T-cell (primary cell): ENCODE data around the gene PDCD4. TPM values are rescaled to one million over a fixed set of nuclear protein-coding genes. Genes with fewer than 3 reads are reported as not detected.
A peak's percentile ranks its signal among the peaks of the same experiment; 100 is the strongest.

ENCODE experiments used
- ATAC-seq, 4 experiments: fragments of 200-7000 bp in 3 of 4; fragments of 150-1000 bp in 1 of 4; cut with Tn5 transposase; replicated peaks in 1 of 4; 1 replicate in 3 of 4; 2 replicates in 1 of 4; pipeline ENCODE4 v1.10.0; 2021; ENCODE audit warnings: moderate library complexity in 3 of 4, mild to moderate bottlenecking in 2 of 4, moderate number of reproducible peaks in 1 of 4
- CTCF ChIA-PET, 2 donors: fragments of 300-600 bp; sonication (Branson Sonifier 250); formaldehyde crosslinking; loops; one replicate each; lab custom pipeline; 2022; ENCODE audit warnings: antibody characterized with exemption in 2 of 2; lab: Charles Lee
- POLR2A ChIA-PET, 2 donors: fragments of 300-600 bp; sonication (Branson Sonifier 250); formaldehyde crosslinking; loops; one replicate each; lab custom pipeline; 2022; ENCODE audit warnings: antibody characterized with exemption in 2 of 2; lab: Charles Lee
- DNase-seq, 35 experiments: peaks; one replicate each; pipeline versions ENCODE4 v3.0.0 to v3.0.0-alpha.2; 2013 to 2023
- H3K27ac ChIP-seq: one replicate; pipeline ENCODE4 v1.5.1; 2013; ENCODE audit warnings: low read length
- H3K27me3 ChIP-seq, 2 experiments: replicated peaks in 1 of 2; 1 replicate in 1 of 2; 2 replicates in 1 of 2; pipeline versions ENCODE4 v1.6.1 to v1.7.0; 2013; ENCODE audit warnings: low read length in 1 of 2, mixed read lengths in 1 of 2; ENCODE audit not compliant: control insufficient read depth in 2 of 2, insufficient read depth in 2 of 2; ENCODE audit errors: extremely low read depth in 1 of 2
- H3K36me3 ChIP-seq, 2 donors: 1 replicate in 1 of 2; 2 replicates in 1 of 2; pipeline versions ENCODE4 v1.6.1 to v1.7.0; 2013; ENCODE audit warnings: low read length in 1 of 2; ENCODE audit not compliant: control insufficient read depth in 2 of 2, insufficient read depth in 1 of 2; ENCODE audit errors: extremely low read depth in 1 of 2
- H3K4me1 ChIP-seq, 2 experiments: 1 replicate in 1 of 2; 2 replicates in 1 of 2; pipeline versions ENCODE4 v1.6.1 to v1.7.0; 2013; ENCODE audit warnings: low read length in 2 of 2, mixed read lengths in 1 of 2; ENCODE audit not compliant: insufficient read depth in 2 of 2, control insufficient read depth in 1 of 2; ENCODE audit errors: extremely low read depth in 1 of 2
- H3K4me3 ChIP-seq, 2 donors: 1 replicate in 1 of 2; 2 replicates in 1 of 2; pipeline versions ENCODE4 v1.5.1 to v1.7.0; 2013; ENCODE audit warnings: mild to moderate bottlenecking in 2 of 2, low read length in 1 of 2, moderate library complexity in 1 of 2; ENCODE audit not compliant: control insufficient read depth in 1 of 2; ENCODE audit errors: extremely low read depth in 1 of 2
- H3K9me3 ChIP-seq: 2 replicates; pipeline ENCODE4 v1.7.0; 2013
- H3K27ac Mint-ChIP-seq, 2 donors: one replicate each; pipeline ENCODE4 v1.8.0; 2020 to 2021; ENCODE audit warnings: mild to moderate bottlenecking in 2 of 2, mixed read lengths in 2 of 2
- H3K27me3 Mint-ChIP-seq, 2 donors: one replicate each; pipeline ENCODE4 v1.8.0; 2021 to 2022; ENCODE audit warnings: mixed read lengths in 2 of 2
- H3K36me3 Mint-ChIP-seq: one replicate; pipeline ENCODE4 v1.8.0; 2021; ENCODE audit warnings: mixed read lengths
- H3K4me1 Mint-ChIP-seq, 3 donors: one replicate each; pipeline ENCODE4 v1.8.0; 2020 to 2022; ENCODE audit warnings: mixed read lengths in 3 of 3, mild to moderate bottlenecking in 1 of 3
- H3K4me3 Mint-ChIP-seq, 3 donors: one replicate each; pipeline ENCODE4 v1.8.0; 2020 to 2022; ENCODE audit warnings: mild to moderate bottlenecking in 3 of 3, mixed read lengths in 3 of 3, moderate library complexity in 3 of 3
- H3K9me3 Mint-ChIP-seq, 3 donors: one replicate each; pipeline ENCODE4 v1.8.0; 2020 to 2022; ENCODE audit warnings: mixed read lengths in 3 of 3
- WGBS: methylation state at CpG from one replicate; pipeline ENCODE4 v1.1.5; 2013; ENCODE audit warnings: missing lambda C conversion rate; ENCODE audit not compliant: insufficient coverage; 5-methylcytosine and 5-hydroxymethylcytosine counted together
- total RNA-seq, 35 experiments: library from RNA in 6 of 35; stranded (reverse) in 6 of 35; fragments of 120-200 nt in 1 of 35; gene quantifications; one replicate each; pipeline versions ENCODE4 v1.2.1 to v1.2.4 and lab custom pipeline; 2013 to 2026

The PDCD4 gene
- total RNA-seq, 5 donors from 2014 or later (not counting 1 experiment from before 2014, with no cell fraction given) = 239 to 335 (median 309) TPM

DNA sequence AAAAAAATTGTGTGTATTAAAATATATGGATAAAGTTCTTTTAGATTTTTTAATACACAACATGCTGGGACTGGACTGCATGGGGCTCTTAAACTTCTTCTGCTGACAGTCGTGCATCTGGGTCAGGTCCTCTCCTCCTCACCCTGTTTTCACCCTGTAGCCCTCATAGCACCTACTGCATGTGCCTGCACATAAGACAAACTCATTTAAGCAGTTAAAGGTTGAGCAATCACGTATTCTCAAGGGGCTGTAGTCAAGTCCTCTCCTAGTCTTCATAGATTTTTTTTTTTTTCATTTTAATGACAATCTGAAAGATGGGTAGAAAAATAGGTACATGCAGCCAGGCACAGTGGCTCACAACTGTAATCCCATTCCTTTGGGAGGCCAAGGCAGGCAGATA lies 23.6 kb upstream of the PDCD4 start:
- H3K27ac ChIP-seq = no peak overlapping the region
- Mint-ChIP-seq H3K4me3 (no peak overlapping the region), H3K27ac (no peak overlapping the region), H3K27me3 (no peaks in the 10 kb centered on the region), H3K9me3 (peaks cover 0 to 4% (median 0%) of the 10 kb centered on the region in 3 donors), H3K36me3 (no peaks in the 10 kb centered on the region), H3K4me1 (peaks cover 77 to 91% (median 89%) of the 10 kb centered on the region in 3 donors)
- H3K36me3 ChIP-seq = no peaks in the 10 kb centered on the region
- no peak for ATAC-seq
- H3K4me1 ChIP-seq = peaks cover 31 to 80% of the 10 kb centered on the region in 2 experiments
- H3K4me3 ChIP-seq = no peak overlapping the region
- no peak for DNase-seq
- POLR2A ChIA-PET = interaction anchor here in 1 of 2 donors (0.6 kb wide), 1 partner anchor 41 kb away, joined by 3 read pairs; no protein-coding TSS in a partner anchor
- H3K27me3 ChIP-seq = no peaks in the 10 kb centered on the region
- CTCF ChIA-PET = no interaction called here
- H3K9me3 ChIP-seq = no peaks in the 10 kb centered on the region
- 80% methylated on average over 1 of the region's 2 CpGs for WGBS

DNA sequence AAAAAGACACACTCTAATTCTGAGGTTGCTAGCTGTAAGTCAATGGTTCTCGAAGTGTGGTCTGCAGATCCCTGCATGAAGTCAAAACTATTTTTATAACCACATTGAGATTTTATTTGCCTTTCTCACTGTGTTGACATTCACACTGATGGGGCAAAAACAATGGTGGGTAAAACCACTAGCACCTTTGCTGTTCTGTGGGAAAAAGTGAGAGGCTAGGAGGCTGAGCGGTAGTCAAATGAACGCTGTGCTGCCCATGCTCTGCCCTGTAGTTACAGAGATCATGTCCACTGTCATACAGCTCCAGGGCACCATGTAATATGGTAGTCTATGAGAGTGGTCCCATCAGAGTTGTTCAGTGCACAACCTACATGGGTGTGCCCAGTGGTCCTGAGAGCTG lies 21.6 kb upstream of the PDCD4 start:
- Mint-ChIP-seq H3K4me1 (peaks cover 80 to 91% (median 90%) of the 10 kb centered on the region in 3 donors), H3K27ac (peak overlapping the region; percentile 72 to 84), H3K36me3 (no peaks in the 10 kb centered on the region), H3K27me3 (no peaks in the 10 kb centered on the region), H3K4me3 (peak overlapping the region in 1 of 3 donors; percentile 67), H3K9me3 (peaks cover 0 to 4% (median 0%) of the 10 kb centered on the region in 3 donors)
- peak in 3 of 4 experiments; percentile 25 to 40 (median 37) for ATAC-seq
- Histone ChIP-seq H3K4me3 (no peak overlapping the region), H3K27me3 (no peaks in the 10 kb centered on the region), H3K36me3 (no peaks in the 10 kb centered on the region), H3K27ac (peak overlapping the region; percentile 15), H3K4me1 (peaks cover 35 to 71% of the 10 kb centered on the region in 2 experiments), H3K9me3 (no peaks in the 10 kb centered on the region)
- ChIA-PET POLR2A (interaction anchor here in 1 of 2 donors (1.2 to 1.5 kb wide), 2 partner anchors 21 to 27 kb away, joined by 4 to 5 read pairs; no protein-coding TSS in a partner anchor), CTCF (no interaction called here)
- DNase-seq = peak in 4 of 35 experiments; percentile 19 to 60 (median 26)
- 33% methylated on average over 2 of the region's 3 CpGs for WGBS

DNA sequence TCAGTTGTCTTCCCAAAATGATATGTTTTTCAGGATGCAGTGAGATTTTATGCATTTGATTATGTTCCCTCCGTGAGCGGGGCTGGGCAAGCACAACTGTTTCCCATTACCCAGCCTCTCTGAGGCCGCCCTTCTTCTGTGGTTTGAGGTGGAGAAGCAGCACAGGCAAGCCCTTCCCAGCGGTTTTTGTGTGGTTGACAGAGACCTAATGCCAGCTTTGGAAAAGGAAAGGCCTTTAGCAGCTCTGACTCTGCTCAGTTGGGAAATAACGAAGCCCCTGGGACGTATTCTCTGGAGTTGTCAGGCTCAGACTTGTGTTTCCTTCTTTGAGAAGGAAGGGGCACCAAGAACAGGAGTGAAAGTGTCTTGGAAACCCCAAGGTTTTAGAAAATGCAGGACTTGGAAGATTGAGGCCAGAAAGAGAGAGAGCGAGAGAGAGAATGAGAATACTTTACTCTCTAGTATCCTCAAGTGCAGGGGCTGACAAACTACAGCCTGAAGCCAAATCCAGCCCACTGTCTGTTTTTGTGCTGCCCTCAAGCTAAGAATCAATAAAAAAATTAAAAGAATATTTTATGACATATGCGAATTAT lies 20.6 kb upstream of the PDCD4 start:
- ATAC-seq = peak in 3 of 4 experiments; percentile 40 to 71 (median 69)
- Histone ChIP-seq H3K36me3 (no peaks in the 10 kb centered on the region), H3K27me3 (no peaks in the 10 kb centered on the region), H3K9me3 (no peaks in the 10 kb centered on the region), H3K4me3 (peak overlapping the region in 1 of 2 donors; percentile 5), H3K4me1 (peaks cover 35 to 68% of the 10 kb centered on the region in 2 experiments), H3K27ac (no peak overlapping the region)
- peaks cover 82 to 91% (median 91%) of the 10 kb centered on the region in 3 donors for H3K4me1 Mint-ChIP-seq
- H3K9me3 Mint-ChIP-seq = peaks cover 0 to 4% (median 0%) of the 10 kb centered on the region in 3 donors
- H3K36me3 Mint-ChIP-seq = no peaks in the 10 kb centered on the region
- DNase-seq = peak in 4 of 35 experiments; percentile 33 to 50 (median 40)
- POLR2A ChIA-PET = interaction anchor here in 1 of 2 donors (1.2 to 1.5 kb wide), 2 partner anchors 20 to 26 kb away, joined by 4 to 5 read pairs; no protein-coding TSS in a partner anchor
- H3K27ac Mint-ChIP-seq = peak overlapping the region; percentile 84
- 16% methylated on average over 4 of the region's 8 CpGs for WGBS
- CTCF ChIA-PET = no interaction called here
- no peaks in the 10 kb centered on the region for H3K27me3 Mint-ChIP-seq
- H3K4me3 Mint-ChIP-seq = peak overlapping the region; percentile 50 to 67 (median 51)

DNA sequence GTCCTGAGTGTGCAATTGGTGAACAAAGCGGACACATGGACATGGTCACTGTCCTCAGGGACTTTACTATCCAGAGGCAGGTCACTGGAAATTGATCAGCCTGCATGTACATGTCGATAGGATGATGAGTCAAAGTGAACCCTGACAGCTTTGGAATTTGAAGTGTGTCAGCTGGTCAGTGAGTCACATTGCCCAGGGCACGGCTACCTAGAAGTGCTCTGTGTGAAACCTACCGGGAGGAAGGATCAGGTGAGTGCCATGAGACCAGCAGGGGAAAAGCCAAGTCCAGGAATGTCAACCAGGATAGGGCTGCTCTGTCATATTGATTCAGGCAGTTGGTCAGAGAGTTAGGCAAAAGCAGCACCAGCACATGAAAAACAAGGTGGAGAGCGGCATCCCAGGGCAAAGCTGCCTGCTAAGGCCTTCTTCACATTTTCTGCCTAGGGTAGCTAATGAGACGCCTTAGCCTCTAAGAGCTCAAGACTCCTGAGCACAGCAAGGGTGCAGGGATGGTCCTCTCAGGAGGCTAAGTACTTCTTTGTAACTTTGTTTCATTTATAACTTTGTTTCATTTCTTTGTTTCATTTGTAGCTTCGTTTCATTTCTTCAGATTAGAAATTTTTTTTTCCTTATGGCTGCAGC lies 19.4 kb upstream of the PDCD4 start:
- peak overlapping the region; percentile 67 to 80 for H3K27ac Mint-ChIP-seq
- WGBS = 73% methylated on average over 6 of the region's 7 CpGs
- DNase-seq = no peak
- peak in 1 of 4 experiments; percentile 26 for ATAC-seq
- H3K4me3 Mint-ChIP-seq = peak overlapping the region; percentile 3 to 63 (median 59)
- Histone ChIP-seq H3K27me3 (no peaks in the 10 kb centered on the region), H3K9me3 (no peaks in the 10 kb centered on the region), H3K4me1 (peaks cover 38 to 60% of the 10 kb centered on the region in 2 experiments), H3K4me3 (no peak overlapping the region), H3K27ac (peak overlapping the region; percentile 11), H3K36me3 (no peaks in the 10 kb centered on the region)
- ChIA-PET POLR2A (interaction anchor here in 1 of 2 donors (0.9 kb wide), 1 partner anchor 9 kb away, joined by 3 read pairs; no protein-coding TSS in a partner anchor), CTCF (interaction anchor here (0.7 to 1.6 kb wide), 5 partner anchors 12 to 547 kb away, joined by 3 to 7 read pairs (median 3); partner anchors contain the start of gene SMNDC1 (in 1 of the 2))
- no peaks in the 10 kb centered on the region for H3K36me3 Mint-ChIP-seq
- H3K9me3 Mint-ChIP-seq = peaks cover 0 to 4% (median 0%) of the 10 kb centered on the region in 3 donors
- peaks cover 76 to 84% (median 83%) of the 10 kb centered on the region in 3 donors for H3K4me1 Mint-ChIP-seq
- H3K27me3 Mint-ChIP-seq = no peaks in the 10 kb centered on the region

DNA sequence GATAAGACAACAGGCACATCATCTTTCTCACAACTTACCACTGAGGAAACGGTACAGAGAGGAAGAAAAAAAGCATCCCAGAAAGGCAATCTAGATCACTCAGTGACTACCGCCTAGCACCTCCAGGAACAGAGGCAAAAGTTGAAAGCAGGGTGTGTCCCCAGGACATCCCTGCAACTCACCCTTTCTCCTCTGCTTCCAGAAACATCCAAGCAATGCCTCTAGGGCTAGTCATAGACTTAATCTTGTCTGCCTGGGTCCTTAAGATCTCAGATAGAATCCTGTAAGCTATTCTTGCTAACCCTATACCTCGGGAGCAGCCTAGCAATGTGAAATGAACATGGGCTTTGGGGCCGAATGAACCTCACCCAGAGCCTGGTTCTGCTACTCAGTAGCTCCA lies 18.8 kb upstream of the PDCD4 start:
- WGBS = 77% methylated on average over 3 of the region's 4 CpGs
- CTCF ChIA-PET = interaction anchor here in 1 of 2 donors (0.8 to 1.6 kb wide), 4 partner anchors 12 to 548 kb away, joined by 3 to 7 read pairs (median 3); partner anchors contain the start of gene SMNDC1
- H3K27ac ChIP-seq = no peak overlapping the region
- H3K27me3 ChIP-seq = no peaks in the 10 kb centered on the region
- H3K9me3 ChIP-seq = no peaks in the 10 kb centered on the region
- peaks cover 44 to 66% of the 10 kb centered on the region in 2 experiments for H3K4me1 ChIP-seq
- Mint-ChIP-seq H3K27me3 (no peaks in the 10 kb centered on the region), H3K27ac (peak overlapping the region; percentile 67 to 80), H3K36me3 (no peaks in the 10 kb centered on the region), H3K4me3 (peak overlapping the region in 2 of 3 donors; percentile 59 to 63), H3K4me1 (peaks cover 80 to 86% (median 85%) of the 10 kb centered on the region in 3 donors), H3K9me3 (peaks cover 0 to 4% (median 0%) of the 10 kb centered on the region in 3 donors)
- no peaks in the 10 kb centered on the region for H3K36me3 ChIP-seq
- no peak overlapping the region for H3K4me3 ChIP-seq
- POLR2A ChIA-PET = no interaction called here
- peak in 1 of 4 experiments; percentile 18 for ATAC-seq
- no peak for DNase-seq
